HCT116 (cell line): ENCODE results near the gene SLC24A3. TPM values are rescaled to one million over a fixed set of nuclear protein-coding genes. Genes with fewer than 3 reads are reported as not detected.

Source experiments
- ATAC-seq: fragments of 200-7000 bp; cut with Tn5 transposase; 2 replicates; pipeline ENCODE4 v1.9.1; 2020; ENCODE audit warnings: mild to moderate bottlenecking, moderate library complexity
- BruUV-seq: library from RNA; stranded (reverse); fragments of 400-500 nt; replicated peaks from 2 replicates; lab custom pipeline; 2021; lab: Mats Ljungman, UMichigan
- CTCF ChIA-PET: fragments of 300-600 bp; sonication (Branson Sonifier 250); formaldehyde crosslinking; loops from one replicate; lab custom pipeline; 2021; ENCODE audit warnings: antibody characterized with exemption; lab: Charles Lee
- POLR2A ChIA-PET: fragments of 300-600, 350-600 bp; sonication (Branson Sonifier 250); formaldehyde crosslinking; loops from one replicate; lab custom pipeline; 2021; ENCODE audit warnings: antibody characterized with exemption; lab: Charles Lee
- RAD21 ChIA-PET, 2 experiments: fragments of 300-600 bp; sonication (Branson Sonifier 250); formaldehyde crosslinking; loops; one replicate each; lab custom pipeline; 2023; ENCODE audit warnings: low total read pairs in 2 of 2; ENCODE audit not compliant: uncharacterized antibody in 2 of 2, unreplicated experiment in 2 of 2, low non-redundant PET in 1 of 2; lab: Charles Lee
- DNase-seq: peaks from one replicate; pipeline ENCODE4 v3.0.0-alpha.2; 2010; ENCODE audit warnings: low read depth, low spot score
- H2AFZ ChIP-seq: fragments of 200-600 bp; shearing (Covaris generic), sonication (generic); 2 replicates; pipeline ENCODE4 v1.6.1; 2017; ENCODE audit warnings: low read depth, mixed run types, mixed read lengths, antibody characterized with exemption, low read length; ENCODE audit not compliant: poor library complexity, severe bottlenecking
- H3K27ac ChIP-seq: 2 replicates; pipeline ENCODE4 v1.5.1; 2012; ENCODE audit warnings: low read depth, low read length
- H3K27me3 ChIP-seq: fragments of 200-600 bp; sonication (generic); 2 replicates; pipeline ENCODE4 v1.6.1; 2016; ENCODE audit warnings: mixed run types, low read length, mixed read lengths; ENCODE audit not compliant: insufficient read depth
- H3K36me3 ChIP-seq, 2 experiments: fragments of 200-500 bp in 1 of 2; fragments of 200-600 bp in 1 of 2; sonication (Bioruptor generic) in 1 of 2; sonication (generic) in 1 of 2; 2 replicates each; pipeline versions ENCODE4 v1.5.1 to v1.6.1; 2014 to 2016; ENCODE audit warnings: low read length in 2 of 2, inconsistent platforms in 1 of 2, mixed read lengths in 1 of 2, mixed run types in 1 of 2; ENCODE audit not compliant: insufficient read depth in 2 of 2, control insufficient read depth in 1 of 2
- H3K4me1 ChIP-seq, 2 experiments: fragments of 200-600 bp in 1 of 2; sonication (generic) in 1 of 2; 2 replicates each; pipeline versions ENCODE4 v1.5.1 to v1.6.1; 2012 to 2017; ENCODE audit warnings: low read length in 2 of 2, inconsistent platforms in 1 of 2, mild to moderate bottlenecking in 1 of 2, mixed read lengths in 1 of 2, mixed run types in 1 of 2, moderate library complexity in 1 of 2; ENCODE audit not compliant: insufficient read depth in 2 of 2, control insufficient read depth in 1 of 2
- H3K4me2 ChIP-seq: fragments of 200-600 bp; sonication (generic); 2 replicates; pipeline ENCODE4 v1.6.1; 2017; ENCODE audit warnings: mixed run types, low read length, mixed read lengths
- H3K4me3 ChIP-seq, 2 experiments: fragments of 200-600 bp in 1 of 2; sonication (generic) in 1 of 2; replicated peaks in 1 of 2; 2 replicates each; pipeline ENCODE4 v1.5.1; 2011 to 2016; ENCODE audit warnings: low read length in 2 of 2, control low read depth in 1 of 2, low read depth in 1 of 2, mild to moderate bottlenecking in 1 of 2, mixed read lengths in 1 of 2, mixed run types in 1 of 2
- H3K79me2 ChIP-seq: fragments of 200-600 bp; sonication (generic); 2 replicates; pipeline ENCODE4 v1.6.1; 2017; ENCODE audit warnings: mild to moderate bottlenecking, mixed run types, low read length, moderate library complexity, mixed read lengths; ENCODE audit not compliant: insufficient read depth
- H3K9ac ChIP-seq: fragments of 200-600 bp; sonication (generic); 2 replicates; pipeline ENCODE4 v1.6.1; 2016; ENCODE audit warnings: low read length, mixed read lengths
- H3K9me2 ChIP-seq: fragments of 200-600 bp; sonication (generic), shearing (Covaris generic); 2 replicates; pipeline ENCODE4 v1.6.1; 2017; ENCODE audit warnings: mixed run types, mild to moderate bottlenecking, moderate library complexity; ENCODE audit not compliant: insufficient read depth
- H3K9me3 ChIP-seq, 2 experiments: fragments of 200-500 bp in 1 of 2; fragments of 200-600 bp in 1 of 2; sonication (Bioruptor generic) in 1 of 2; sonication (generic) in 1 of 2; 2 replicates each; pipeline ENCODE4 v1.6.1; 2014 to 2017; ENCODE audit warnings: low read length in 2 of 2, mixed read lengths in 2 of 2, inconsistent platforms in 1 of 2, low read depth in 1 of 2, mild to moderate bottlenecking in 1 of 2, mixed run types in 1 of 2, moderate library complexity in 1 of 2; ENCODE audit not compliant: control insufficient read depth in 1 of 2, insufficient read depth in 1 of 2
- H4K20me1 ChIP-seq: fragments of 200-600 bp; sonication (generic), shearing (Covaris generic); 2 replicates; pipeline ENCODE4 v1.6.1; 2017; ENCODE audit warnings: mixed run types, mild to moderate bottlenecking, moderate library complexity; ENCODE audit not compliant: insufficient read depth
- CEBPB ChIP-seq: IDR thresholded peaks from 2 replicates; pipeline ENCODE4 v1.6.1; 2012; ENCODE audit warnings: low read depth
- ELF1 ChIP-seq: IDR thresholded peaks from 2 replicates; pipeline ENCODE4 v1.6.1; 2012; ENCODE audit warnings: low read depth, borderline replicate concordance
- EZH2phosphoT487 ChIP-seq: fragments of 200-600 bp; IDR thresholded peaks from 2 replicates; pipeline ENCODE4 v1.6.1; 2018; ENCODE audit warnings: antibody characterized with exemption, borderline replicate concordance
- FOSL1 ChIP-seq: IDR thresholded peaks from 2 replicates; pipeline ENCODE4 v1.6.1; 2012; ENCODE audit warnings: low read depth
- JUND ChIP-seq: IDR thresholded peaks from 2 replicates; pipeline ENCODE4 v1.6.1; 2012
- POLR2A ChIP-seq: IDR thresholded peaks from 2 replicates; pipeline ENCODE4 v1.7.0; 2011; ENCODE audit warnings: borderline replicate concordance; ENCODE audit not compliant: insufficient read depth, insufficient read length; ENCODE audit errors: extremely low read depth
- POLR2AphosphoS5 ChIP-seq: IDR thresholded peaks from 2 replicates; pipeline ENCODE4 v1.6.1; 2011; ENCODE audit warnings: mild to moderate bottlenecking, low read depth, low read length, moderate library complexity
- RAD21 ChIP-seq: IDR thresholded peaks from 2 replicates; pipeline ENCODE4 v1.6.1; 2012; ENCODE audit warnings: low read depth, mild to moderate bottlenecking
- SIN3A ChIP-seq: IDR thresholded peaks from 2 replicates; pipeline ENCODE4 v1.6.1; 2012; ENCODE audit warnings: low read depth
- SRF ChIP-seq: IDR thresholded peaks from 2 replicates; pipeline ENCODE4 v1.6.1; 2012; ENCODE audit warnings: low read depth
- TCF7L2 ChIP-seq: IDR thresholded peaks from 2 replicates; pipeline ENCODE4 v1.7.0; 2011; ENCODE audit warnings: borderline replicate concordance, inconsistent platforms; ENCODE audit not compliant: insufficient read depth, insufficient read length; ENCODE audit errors: extremely low read depth
- YY1 ChIP-seq: IDR thresholded peaks from 2 replicates; pipeline ENCODE4 v1.6.1; 2011; ENCODE audit warnings: low read length, low read depth, moderate library complexity, mild to moderate bottlenecking; ENCODE audit not compliant: insufficient replicate concordance; ENCODE audit errors: extremely low read depth
- ZFX ChIP-seq: fragments of 450-650 bp; IDR thresholded peaks from 2 replicates; pipeline ENCODE4 v1.6.1; 2017
- ZNF274 ChIP-seq: fragments of 200-500 bp; sonication (Bioruptor generic); IDR thresholded peaks from 2 replicates; pipeline ENCODE4 v1.6.1; 2014; ENCODE audit warnings: mild to moderate bottlenecking, low read depth, low read length, inconsistent platforms
- intact Hi-C: fragments of 100-400 bp; cut with micrococcal nuclease; formaldehyde crosslinking; loops from 2 replicates; pipeline ENCODE4 v1.10.0; 2022
- total RNA-seq: library from RNA; stranded (reverse); gene quantifications from one replicate; pipeline ENCODE4 v1.2.1, GENCODE V29; 2021; ENCODE audit not compliant: unreplicated experiment
- TF ChIP-seq, protein P1 (sequence below): IDR thresholded peaks from 2 replicates; pipeline ENCODE4 v1.6.1; 2012
- TF ChIP-seq, protein P2 (sequence below): IDR thresholded peaks from 2 replicates; pipeline ENCODE4 v1.6.1; 2012; ENCODE audit warnings: low read depth
- TF ChIP-seq, protein P3 (sequence below), 3 experiments: fragments of 200-600 bp in 1 of 3; sonication (generic) in 1 of 3; IDR thresholded peaks in 2 of 3; conservative IDR thresholded peaks in 1 of 3; 2 replicates each; pipeline ENCODE4 v1.5.1; 2012 to 2017; ENCODE audit warnings: low read depth in 2 of 3, low read length in 2 of 3, antibody characterized with exemption in 1 of 3, borderline replicate concordance in 1 of 3, control low read depth in 1 of 3, mild to moderate bottlenecking in 1 of 3, mixed read lengths in 1 of 3, mixed run types in 1 of 3, moderate library complexity in 1 of 3; ENCODE audit not compliant: insufficient read depth in 1 of 3

Gene SLC24A3
- total RNA-seq, 1 experiment from 2014 or later, result not detected

DNA sequence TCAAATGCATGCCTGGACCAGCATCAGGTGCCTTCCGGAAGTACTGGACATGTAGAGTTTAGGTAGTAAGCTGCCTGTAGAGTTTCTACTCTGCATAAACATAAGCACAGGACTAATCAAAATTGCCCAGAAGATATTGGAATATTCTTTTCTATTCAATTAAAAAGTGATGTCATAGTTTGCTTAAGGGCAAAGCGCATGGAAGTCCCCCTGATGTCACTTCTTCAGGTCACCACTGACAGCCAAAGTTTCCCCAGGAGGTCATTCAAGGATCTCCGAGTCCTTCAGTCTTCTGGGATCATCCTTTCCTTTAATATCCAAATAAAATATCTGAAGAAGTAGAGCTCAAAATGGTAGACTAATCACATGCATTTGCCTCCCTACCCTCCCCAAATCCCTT lies 528.1 kb downstream of the SLC24A3 start (continued):
- TF ChIP-seq, protein P1, sequence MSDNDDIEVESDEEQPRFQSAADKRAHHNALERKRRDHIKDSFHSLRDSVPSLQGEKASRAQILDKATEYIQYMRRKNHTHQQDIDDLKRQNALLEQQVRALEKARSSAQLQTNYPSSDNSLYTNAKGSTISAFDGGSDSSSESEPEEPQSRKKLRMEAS, result no peak
- no peak for TF ChIP-seq TCF7L2
- TF ChIP-seq POLR2A, result no peak

DNA sequence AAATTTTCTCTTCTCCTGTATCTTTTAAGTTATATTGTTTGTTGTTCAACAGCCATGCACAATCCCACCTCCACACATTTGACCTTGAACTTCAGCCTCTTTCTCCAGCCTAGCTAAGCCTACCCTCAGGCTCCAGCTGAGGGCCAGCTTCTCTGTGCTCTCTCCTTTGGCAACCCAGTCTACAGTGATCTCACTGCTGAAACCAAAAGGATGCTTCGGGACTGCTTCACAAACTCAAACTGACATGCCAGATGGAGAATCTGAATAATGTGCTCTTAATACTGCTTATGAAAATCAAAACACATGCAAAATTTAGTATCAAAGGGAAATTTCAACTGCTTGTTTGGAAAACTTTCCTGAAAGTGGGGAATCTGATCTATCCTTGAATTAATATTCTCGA lies 529.5 kb downstream of the SLC24A3 start:
- H4K20me1 ChIP-seq, result no peaks in the 10 kb centered on the region
- no peak overlapping the region for H3K27ac ChIP-seq
- H2AFZ ChIP-seq, result no peak overlapping the region
- no peak overlapping the region for H3K9ac ChIP-seq
- POLR2A ChIA-PET, result no interaction called here
- H3K36me3 ChIP-seq, result no peaks in the 10 kb centered on the region
- no peak overlapping the region for H3K4me3 ChIP-seq
- no peak overlapping the region for H3K4me2 ChIP-seq
- H3K9me2 ChIP-seq, result no peaks in the 10 kb centered on the region
- H3K79me2 ChIP-seq, result no peaks in the 10 kb centered on the region
- no TSS peak for BruUV-seq
- RAD21 ChIA-PET, result no interaction called here
- CTCF ChIA-PET, result no interaction called here
- DNase-seq, result no peak
- peaks cover 0 to 17% of the 10 kb centered on the region in 2 experiments; a peak in 2 of 4 replicates for H3K4me1 ChIP-seq
- intact Hi-C loops, result no loop called here
- H3K9me3 ChIP-seq, result no peaks in the 10 kb centered on the region
- TF ChIP-seq EZH2phosphoT487, result no peak
- no peak for TF ChIP-seq YY1
- TF ChIP-seq SIN3A, result no peak
- TF ChIP-seq, protein P2, sequence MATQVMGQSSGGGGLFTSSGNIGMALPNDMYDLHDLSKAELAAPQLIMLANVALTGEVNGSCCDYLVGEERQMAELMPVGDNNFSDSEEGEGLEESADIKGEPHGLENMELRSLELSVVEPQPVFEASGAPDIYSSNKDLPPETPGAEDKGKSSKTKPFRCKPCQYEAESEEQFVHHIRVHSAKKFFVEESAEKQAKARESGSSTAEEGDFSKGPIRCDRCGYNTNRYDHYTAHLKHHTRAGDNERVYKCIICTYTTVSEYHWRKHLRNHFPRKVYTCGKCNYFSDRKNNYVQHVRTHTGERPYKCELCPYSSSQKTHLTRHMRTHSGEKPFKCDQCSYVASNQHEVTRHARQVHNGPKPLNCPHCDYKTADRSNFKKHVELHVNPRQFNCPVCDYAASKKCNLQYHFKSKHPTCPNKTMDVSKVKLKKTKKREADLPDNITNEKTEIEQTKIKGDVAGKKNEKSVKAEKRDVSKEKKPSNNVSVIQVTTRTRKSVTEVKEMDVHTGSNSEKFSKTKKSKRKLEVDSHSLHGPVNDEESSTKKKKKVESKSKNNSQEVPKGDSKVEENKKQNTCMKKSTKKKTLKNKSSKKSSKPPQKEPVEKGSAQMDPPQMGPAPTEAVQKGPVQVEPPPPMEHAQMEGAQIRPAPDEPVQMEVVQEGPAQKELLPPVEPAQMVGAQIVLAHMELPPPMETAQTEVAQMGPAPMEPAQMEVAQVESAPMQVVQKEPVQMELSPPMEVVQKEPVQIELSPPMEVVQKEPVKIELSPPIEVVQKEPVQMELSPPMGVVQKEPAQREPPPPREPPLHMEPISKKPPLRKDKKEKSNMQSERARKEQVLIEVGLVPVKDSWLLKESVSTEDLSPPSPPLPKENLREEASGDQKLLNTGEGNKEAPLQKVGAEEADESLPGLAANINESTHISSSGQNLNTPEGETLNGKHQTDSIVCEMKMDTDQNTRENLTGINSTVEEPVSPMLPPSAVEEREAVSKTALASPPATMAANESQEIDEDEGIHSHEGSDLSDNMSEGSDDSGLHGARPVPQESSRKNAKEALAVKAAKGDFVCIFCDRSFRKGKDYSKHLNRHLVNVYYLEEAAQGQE, result no peak
- TF ChIP-seq FOSL1, result no peak
- TF ChIP-seq JUND, result no peak
- TF ChIP-seq POLR2AphosphoS5, result no peak
- no peak for TF ChIP-seq CEBPB
- TF ChIP-seq SRF, result no peak
- no peak for TF ChIP-seq ZNF274
- no peak for TF ChIP-seq ZFX
- TF ChIP-seq ELF1, result no peak
- TF ChIP-seq, protein P3, sequence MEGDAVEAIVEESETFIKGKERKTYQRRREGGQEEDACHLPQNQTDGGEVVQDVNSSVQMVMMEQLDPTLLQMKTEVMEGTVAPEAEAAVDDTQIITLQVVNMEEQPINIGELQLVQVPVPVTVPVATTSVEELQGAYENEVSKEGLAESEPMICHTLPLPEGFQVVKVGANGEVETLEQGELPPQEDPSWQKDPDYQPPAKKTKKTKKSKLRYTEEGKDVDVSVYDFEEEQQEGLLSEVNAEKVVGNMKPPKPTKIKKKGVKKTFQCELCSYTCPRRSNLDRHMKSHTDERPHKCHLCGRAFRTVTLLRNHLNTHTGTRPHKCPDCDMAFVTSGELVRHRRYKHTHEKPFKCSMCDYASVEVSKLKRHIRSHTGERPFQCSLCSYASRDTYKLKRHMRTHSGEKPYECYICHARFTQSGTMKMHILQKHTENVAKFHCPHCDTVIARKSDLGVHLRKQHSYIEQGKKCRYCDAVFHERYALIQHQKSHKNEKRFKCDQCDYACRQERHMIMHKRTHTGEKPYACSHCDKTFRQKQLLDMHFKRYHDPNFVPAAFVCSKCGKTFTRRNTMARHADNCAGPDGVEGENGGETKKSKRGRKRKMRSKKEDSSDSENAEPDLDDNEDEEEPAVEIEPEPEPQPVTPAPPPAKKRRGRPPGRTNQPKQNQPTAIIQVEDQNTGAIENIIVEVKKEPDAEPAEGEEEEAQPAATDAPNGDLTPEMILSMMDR (IDR thresholded peaks at IDR 0.05 in 2 of 3, conservative IDR thresholded peaks at IDR 0.05 in 1 of 3; ENCODE audit: borderline replicate concordance in 1 of 3, insufficient read depth in 1 of 3, low read depth in 2 of 3, low read length in 2 of 3), result no peak
- TF ChIP-seq RAD21, result no peak
- ATAC-seq, result no peak
- H3K27me3 ChIP-seq, result no peaks in the 10 kb centered on the region; the same call in 1 of the 2 replicates
